HepG2 (cell line): ENCODE measurements around the gene SMYD2. TPM values are rescaled to one million over a fixed set of nuclear protein-coding genes. Genes with fewer than 3 reads are reported as not detected.

Experiments used
- ATAC-seq: fragments of 200-7000 bp; cut with Tn5 transposase; 3 replicates; pipeline ENCODE4 v1.9.1; 2020; ENCODE audit warnings: mild to moderate bottlenecking, moderate library complexity
- BruUV-seq: library from RNA; stranded (reverse); fragments of 400-500 nt; replicated peaks from 2 replicates; lab custom pipeline; 2021; lab: Mats Ljungman, UMichigan
- CTCF ChIA-PET: fragments of 300-600 bp; formaldehyde crosslinking; extraction: SDS; loops from one replicate; lab custom pipeline; 2021; ENCODE audit warnings: low total read pairs, inconsistent platforms, low intra/inter-chr PET ratio; lab: Yijun Ruan, JAX
- POLR2A ChIA-PET: fragments of 350-600 bp; sonication (Branson Sonifier 250); formaldehyde crosslinking; loops from one replicate; lab custom pipeline; 2020; ENCODE audit warnings: antibody characterized with exemption, inconsistent platforms; lab: Yijun Ruan, JAX
- DNase-seq: peaks from one replicate; pipeline ENCODE4 v3.0.0-alpha.2; 2015; ENCODE audit warnings: low spot score
- FAIRE-seq: peaks from 3 replicates; lab custom pipeline; 2011; peaks lifted over from hg19 to GRCh38; lab: Jason Lieb, UNC
- H2AFZ ChIP-seq: one replicate; pipeline ENCODE4 v1.6.1; 2011; ENCODE audit warnings: low read length, inconsistent platforms
- H3K27ac ChIP-seq: fragments of 300-600 bp; 3 replicates; pipeline ENCODE4 v1.8.0; 2011; ENCODE audit warnings: mixed run types, mild to moderate bottlenecking, mixed read lengths, low read length, inconsistent platforms; ENCODE audit not compliant: insufficient read depth; ENCODE audit errors: extremely low read length
- H3K27me3 ChIP-seq, 2 experiments: fragments of 200-600 bp in 1 of 2; 2 replicates in 1 of 2; 3 replicates in 1 of 2; pipeline versions ENCODE4 v1.6.0 to v1.8.0; 2011; ENCODE audit warnings: low read length in 2 of 2, mild to moderate bottlenecking in 2 of 2, moderate library complexity in 2 of 2, inconsistent platforms in 1 of 2; ENCODE audit not compliant: insufficient read depth in 2 of 2, control insufficient read depth in 1 of 2
- H3K36me3 ChIP-seq, 2 experiments: fragments of 200-600 bp in 1 of 2; replicated peaks in 1 of 2; 2 replicates in 1 of 2; 3 replicates in 1 of 2; pipeline versions ENCODE4 v1.5.1 to v1.8.0; 2011; ENCODE audit warnings: low read length in 2 of 2, inconsistent platforms in 1 of 2; ENCODE audit not compliant: insufficient read depth in 2 of 2, control insufficient read depth in 1 of 2
- H3K4me1 ChIP-seq: 2 replicates; pipeline ENCODE4 v1.5.1; 2012; ENCODE audit warnings: low read length, inconsistent platforms; ENCODE audit not compliant: insufficient read depth
- H3K4me2 ChIP-seq: 2 replicates; pipeline ENCODE4 v1.6.0; 2011; ENCODE audit warnings: low read depth, low read length, inconsistent platforms
- H3K4me3 ChIP-seq, 3 experiments: fragments of 200-600 bp in 1 of 3; sonication (generic), shearing (Covaris generic) in 1 of 3; replicated peaks in 1 of 3; 2 replicates each; pipeline ENCODE4 v1.5.1; 2011 to 2016; ENCODE audit warnings: low read length in 3 of 3, inconsistent platforms in 2 of 3, low read depth in 2 of 3, mild to moderate bottlenecking in 2 of 3, control low read depth in 1 of 3, mixed read lengths in 1 of 3; ENCODE audit not compliant: insufficient read depth in 1 of 3
- H3K79me2 ChIP-seq: one replicate; pipeline ENCODE4 v1.6.1; 2011; ENCODE audit warnings: low read length, inconsistent platforms; ENCODE audit not compliant: insufficient read depth
- H3K9ac ChIP-seq: 2 replicates; pipeline ENCODE4 v1.6.0; 2011; ENCODE audit warnings: mild to moderate bottlenecking, low read depth, low read length, inconsistent platforms; ENCODE audit not compliant: insufficient read depth
- H3K9me3 ChIP-seq: 2 replicates; pipeline ENCODE4 v1.5.1; 2012; ENCODE audit warnings: mild to moderate bottlenecking, low read length
- H4K20me1 ChIP-seq: 2 replicates; pipeline ENCODE4 v1.6.0; 2011; ENCODE audit warnings: inconsistent platforms, mild to moderate bottlenecking, low read length, moderate library complexity; ENCODE audit not compliant: insufficient read depth
- PHF20 ChIP-seq: sonication (generic); formaldehyde crosslinking; IDR thresholded peaks from 2 replicates; pipeline ENCODE4 v1.5.0; 2020; ENCODE audit warnings: mild to moderate bottlenecking, missing genetic modification reagents
- RNF2 ChIP-seq: fragments of 450-650 bp; conservative IDR thresholded peaks from 2 replicates; pipeline ENCODE4 v1.6.1; 2016; ENCODE audit warnings: low read depth
- TCF7 ChIP-seq: sonication (generic); IDR thresholded peaks from 2 replicates; pipeline ENCODE4 v1.6.1; 2016; ENCODE audit warnings: antibody characterized with exemption, low read depth
- ZNF33B ChIP-seq: sonication (generic); formaldehyde crosslinking; IDR thresholded peaks from 2 replicates; pipeline ENCODE4 v1.5.1; 2020; ENCODE audit warnings: mild to moderate bottlenecking, missing genetic modification reagents
- ZNF772 ChIP-seq: sonication (generic); formaldehyde crosslinking; IDR thresholded peaks from 2 replicates; pipeline ENCODE4 v1.5.0; 2020; ENCODE audit warnings: mild to moderate bottlenecking, missing genetic modification reagents
- WGBS: methylation state at CpG from one replicate; pipeline ENCODE4 v1.1.6; 2017; ENCODE audit warnings: low lambda C conversion rate; 5-methylcytosine and 5-hydroxymethylcytosine counted together
- in situ Hi-C: cut with HindIII; loops from 2 replicates; pipeline ENCODE4 v1.10.0; 2017; ENCODE audit warnings: low pct_unique_long_range_greater_than_20kb; ENCODE audit not compliant: extremely low pct_ligation_motif_present
- intact Hi-C: fragments of 100-400 bp; cut with micrococcal nuclease; formaldehyde crosslinking; loops from one replicate; pipeline ENCODE4 v1.10.0; 2022; ENCODE audit not compliant: unreplicated experiment
- polyA plus RNA-seq, 8 experiments: library from polyadenylated mRNA; depleted of rRNA in 3 of 8; stranded (reverse) in 7 of 8; unstranded in 1 of 8; fragments of >200 nt; fragmentation: Illumina TruSeq in 4 of 8; extraction: Trizol in 4 of 8; gene quantifications; 2 replicates each; pipeline versions ENCODE4 v1.2.1 to v1.2.3, GENCODE V29; 2011 to 2016; ENCODE audit warnings: low read depth in 4 of 8, missing spikeins in 1 of 8, mixed read lengths in 1 of 8; ENCODE audit not compliant: insufficient read depth in 1 of 8
- total RNA-seq, 5 experiments: library from RNA; depleted of rRNA; stranded (reverse); fragments of >200 nt; fragmentation: Illumina TruSeq; extraction: Trizol; gene quantifications; 2 replicates each; pipeline ENCODE4 v1.2.3, GENCODE V29; 2016; ENCODE audit warnings: low read depth in 1 of 5
- TF ChIP-seq, protein P1 (sequence below): sonication (generic); formaldehyde crosslinking; IDR thresholded peaks from 2 replicates; pipeline ENCODE4 v1.8.1; 2023; ENCODE audit warnings: mild to moderate bottlenecking, missing genetic modification reagents
- TF ChIP-seq, protein P2 (sequence below): sonication (generic); formaldehyde crosslinking; IDR thresholded peaks from 2 replicates; pipeline ENCODE4 v1.5.0; 2020; ENCODE audit warnings: mild to moderate bottlenecking, low read depth, missing genetic modification reagents, borderline replicate concordance

Gene SMYD2
- total and polyA plus RNA-seq, 2 of the 13 experiments (the other 11 are each of a cell fraction or from before 2014, with no cell fraction given), result 72.7 to 139 TPM

DNA sequence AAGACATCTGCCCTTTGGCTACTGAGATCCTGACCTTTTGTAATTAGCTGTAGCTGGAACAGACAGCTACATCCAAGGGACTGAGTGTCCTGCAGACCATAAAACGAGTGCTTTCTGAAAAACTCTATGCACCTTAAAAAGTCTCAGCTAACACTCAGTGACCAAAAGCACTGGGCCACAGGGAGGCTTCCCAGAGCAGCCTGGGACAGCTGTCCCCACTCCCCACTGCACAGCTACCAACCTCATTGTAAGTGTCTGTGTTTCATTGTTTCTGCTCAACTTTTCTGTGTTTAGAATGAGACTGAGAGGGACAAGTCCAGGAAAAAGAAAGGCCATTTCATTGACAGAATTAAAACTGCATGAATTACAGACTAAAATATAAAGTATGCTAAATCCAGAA lies 80.7 kb downstream of the SMYD2 start:
- no peak overlapping the region for H3K27ac ChIP-seq
- ATAC-seq (no peak), FAIRE-seq (no peak), DNase-seq (no peak)
- POLR2A ChIA-PET, result no interaction called here
- no peaks in the 10 kb centered on the region for H4K20me1 ChIP-seq
- H3K4me1 ChIP-seq, result 0 out of 2 replicates have a peak, but pooled peaks cover 7% of the 10 kb centered on the region
- no TSS peak for BruUV-seq
- no peak overlapping the region for H3K9ac ChIP-seq
- H3K9me3 ChIP-seq, result no peaks in the 10 kb centered on the region
- no peak for TF ChIP-seq ZNF33B (CRISPR knock-in tag)
- TF ChIP-seq, protein P1, sequence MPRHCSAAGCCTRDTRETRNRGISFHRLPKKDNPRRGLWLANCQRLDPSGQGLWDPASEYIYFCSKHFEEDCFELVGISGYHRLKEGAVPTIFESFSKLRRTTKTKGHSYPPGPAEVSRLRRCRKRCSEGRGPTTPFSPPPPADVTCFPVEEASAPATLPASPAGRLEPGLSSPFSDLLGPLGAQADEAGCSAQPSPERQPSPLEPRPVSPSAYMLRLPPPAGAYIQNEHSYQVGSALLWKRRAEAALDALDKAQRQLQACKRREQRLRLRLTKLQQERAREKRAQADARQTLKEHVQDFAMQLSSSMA (CRISPR knock-in tag), result no peak
- TF ChIP-seq RNF2, result no peak
- TF ChIP-seq ZNF772 (CRISPR knock-in tag), result no peak
- TF ChIP-seq, protein P2, sequence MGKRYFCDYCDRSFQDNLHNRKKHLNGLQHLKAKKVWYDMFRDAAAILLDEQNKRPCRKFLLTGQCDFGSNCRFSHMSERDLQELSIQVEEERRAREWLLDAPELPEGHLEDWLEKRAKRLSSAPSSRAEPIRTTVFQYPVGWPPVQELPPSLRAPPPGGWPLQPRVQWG, result no peak
- TF ChIP-seq TCF7, result no peak
- in situ Hi-C loops (no loop called here), intact Hi-C loops (no loop called here)
- H3K79me2 ChIP-seq, result no peaks in the 10 kb centered on the region
- 54% methylated on average over 1 of the region's 1 CpG for WGBS
- no peaks in the 10 kb centered on the region for H3K27me3 ChIP-seq
- CTCF ChIA-PET, result no interaction called here
- no peak overlapping the region for H3K4me3 ChIP-seq
- H2AFZ ChIP-seq, result no peak overlapping the region
- H3K4me2 ChIP-seq, result no peak overlapping the region
- H3K36me3 ChIP-seq, result peaks cover 6 to 10% of the 10 kb centered on the region in 2 experiments; a peak in 4 of 5 replicates

DNA sequence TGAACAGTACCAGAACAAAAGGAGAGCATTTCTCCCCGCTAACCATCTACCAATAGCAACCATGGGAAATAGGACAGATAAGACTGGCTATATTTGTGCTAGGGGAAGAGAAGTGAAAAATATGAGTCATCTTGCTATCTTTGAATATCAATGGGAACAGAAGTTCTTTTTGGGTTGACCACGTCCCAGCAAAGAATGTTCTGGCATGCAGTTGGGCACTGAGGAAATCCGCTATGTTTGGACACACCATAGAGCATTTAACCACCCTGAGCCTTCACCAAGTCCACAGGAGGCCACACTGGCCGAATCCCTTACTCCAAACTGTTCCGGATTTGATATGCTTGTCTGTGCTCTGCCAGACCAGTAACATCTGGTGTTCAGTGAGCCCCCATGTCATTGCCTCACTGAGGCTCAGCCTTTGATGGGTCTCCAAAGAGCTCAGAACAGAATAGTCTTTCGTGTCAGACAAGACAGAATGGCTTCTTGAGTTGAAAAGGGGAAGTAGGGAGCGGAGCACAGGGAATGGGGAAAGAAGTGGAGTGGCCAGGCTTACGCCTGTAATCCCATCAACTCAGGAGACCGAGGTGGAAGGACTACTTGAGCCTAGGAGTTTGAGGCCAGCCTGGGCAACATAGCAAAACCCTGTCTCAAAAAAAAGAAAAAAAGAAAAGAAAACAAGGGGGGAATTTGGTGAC lies 81.4 kb downstream of the SMYD2 start:
- Histone ChIP-seq H3K27ac (no peak overlapping the region), H3K27me3 (no peaks in the 10 kb centered on the region), H3K9me3 (no peaks in the 10 kb centered on the region), H3K4me1 (0 out of 2 replicates have a peak, but pooled peaks cover 7% of the 10 kb centered on the region), H3K9ac (no peak overlapping the region), H4K20me1 (no peaks in the 10 kb centered on the region), H3K4me3 (no peak overlapping the region), H3K4me2 (no peak overlapping the region), H3K79me2 (no peaks in the 10 kb centered on the region), H2AFZ (no peak overlapping the region), H3K36me3 (peaks cover 5 to 10% of the 10 kb centered on the region in 2 experiments; a peak in 4 of 5 replicates)
- intact Hi-C loops, result no loop called here
- 94% methylated on average over 8 of the region's 9 CpGs for WGBS
- no peak for ATAC-seq
- no peak for TF ChIP-seq PHF20
- in situ Hi-C loops, result no loop called here
- FAIRE-seq, result no peak
- POLR2A ChIA-PET, result no interaction called here
- DNase-seq, result no peak
- BruUV-seq, result no TSS peak
- CTCF ChIA-PET, result no interaction called here
